Astrocyte (in vitro differentiated cells and primary cell): ENCODE results near the gene SERPINB1. TPM values are rescaled to one million over a fixed set of nuclear protein-coding genes. Genes with fewer than 3 reads are reported as not detected.

ENCODE experiments used
- DNase-seq: peaks from one replicate; pipeline ENCODE4 v3.0.0-alpha.2; 2010; ENCODE audit warnings: low read depth
- FAIRE-seq: peaks from 2 replicates; lab custom pipeline; 2011; peaks lifted over from hg19 to GRCh38; lab: Jason Lieb, UNC
- H2AFZ ChIP-seq: 2 replicates; pipeline ENCODE4 v1.6.0; 2012; ENCODE audit warnings: low read depth, low read length, inconsistent platforms
- H3K27ac ChIP-seq: 2 replicates; pipeline ENCODE4 v1.5.1; 2011; ENCODE audit warnings: low read depth, low read length, inconsistent platforms
- H3K27me3 ChIP-seq: 2 replicates; pipeline ENCODE4 v1.6.0; 2011; ENCODE audit warnings: low read length, inconsistent platforms; ENCODE audit not compliant: insufficient read depth
- H3K36me3 ChIP-seq: 2 replicates; pipeline ENCODE4 v1.5.1; 2011; ENCODE audit warnings: low read length, inconsistent platforms; ENCODE audit not compliant: insufficient read depth
- H3K4me1 ChIP-seq: 2 replicates; pipeline ENCODE4 v1.5.1; 2011; ENCODE audit warnings: low read length, inconsistent platforms; ENCODE audit not compliant: insufficient read depth
- H3K4me2 ChIP-seq: 2 replicates; pipeline ENCODE4 v1.6.0; 2012; ENCODE audit warnings: low read length, inconsistent platforms
- H3K4me3 ChIP-seq: 2 replicates; pipeline ENCODE4 v1.5.1; 2011; ENCODE audit warnings: low read depth, mild to moderate bottlenecking, low read length, inconsistent platforms; ENCODE audit not compliant: insufficient read depth
- H3K79me2 ChIP-seq: 2 replicates; pipeline ENCODE4 v1.6.0; 2012; ENCODE audit warnings: mild to moderate bottlenecking, low read length, inconsistent platforms; ENCODE audit not compliant: insufficient read depth
- H3K9ac ChIP-seq: 2 replicates; pipeline ENCODE4 v1.6.0; 2012; ENCODE audit warnings: mild to moderate bottlenecking, low read length, inconsistent platforms
- H3K9me3 ChIP-seq: 2 replicates; pipeline ENCODE4 v1.5.1; 2012; ENCODE audit warnings: low read depth, mild to moderate bottlenecking, low read length, inconsistent platforms; ENCODE audit not compliant: insufficient read depth
- H4K20me1 ChIP-seq: 2 replicates; pipeline ENCODE4 v1.6.0; 2012; ENCODE audit warnings: low read length, inconsistent platforms; ENCODE audit not compliant: insufficient read depth
- H3K27ac Mint-ChIP-seq: one replicate; pipeline ENCODE4 v1.8.0; 2021; ENCODE audit warnings: mild to moderate bottlenecking, mixed read lengths; ENCODE audit not compliant: unreplicated experiment
- H3K27me3 Mint-ChIP-seq: one replicate; pipeline ENCODE4 v1.8.0; 2021; ENCODE audit warnings: low read depth, mixed read lengths; ENCODE audit not compliant: unreplicated experiment
- H3K36me3 Mint-ChIP-seq: one replicate; pipeline ENCODE4 v1.8.0; 2021; ENCODE audit warnings: low read depth, mixed read lengths; ENCODE audit not compliant: unreplicated experiment
- H3K4me1 Mint-ChIP-seq: one replicate; pipeline ENCODE4 v1.8.0; 2021; ENCODE audit warnings: low read depth, mixed read lengths; ENCODE audit not compliant: unreplicated experiment
- H3K4me3 Mint-ChIP-seq: one replicate; pipeline ENCODE4 v1.8.0; 2021; ENCODE audit warnings: mild to moderate bottlenecking, moderate library complexity, mixed read lengths; ENCODE audit not compliant: unreplicated experiment
- H3K9me3 Mint-ChIP-seq: one replicate; pipeline ENCODE4 v1.8.0; 2021; ENCODE audit warnings: mild to moderate bottlenecking, mixed read lengths; ENCODE audit not compliant: unreplicated experiment
- CTCF ChIP-seq: IDR thresholded peaks from 2 replicates; pipeline ENCODE4 v1.5.1; 2011; ENCODE audit warnings: low read depth, mild to moderate bottlenecking, inconsistent platforms, low read length, moderate library complexity; ENCODE audit not compliant: insufficient read depth
- EZH2 ChIP-seq: IDR thresholded peaks from 2 replicates; pipeline ENCODE4 v1.6.1; 2012; ENCODE audit warnings: mild to moderate bottlenecking, low read length, inconsistent platforms; ENCODE audit not compliant: insufficient read depth
- total RNA-seq: library from RNA; stranded (reverse); gene quantifications from 2 replicates; pipeline ENCODE4 v1.2.1, GENCODE V29; 2021

SERPINB1 gene
- total RNA-seq, 1 donor from 2014 or later = 1.5 TPM

DNA sequence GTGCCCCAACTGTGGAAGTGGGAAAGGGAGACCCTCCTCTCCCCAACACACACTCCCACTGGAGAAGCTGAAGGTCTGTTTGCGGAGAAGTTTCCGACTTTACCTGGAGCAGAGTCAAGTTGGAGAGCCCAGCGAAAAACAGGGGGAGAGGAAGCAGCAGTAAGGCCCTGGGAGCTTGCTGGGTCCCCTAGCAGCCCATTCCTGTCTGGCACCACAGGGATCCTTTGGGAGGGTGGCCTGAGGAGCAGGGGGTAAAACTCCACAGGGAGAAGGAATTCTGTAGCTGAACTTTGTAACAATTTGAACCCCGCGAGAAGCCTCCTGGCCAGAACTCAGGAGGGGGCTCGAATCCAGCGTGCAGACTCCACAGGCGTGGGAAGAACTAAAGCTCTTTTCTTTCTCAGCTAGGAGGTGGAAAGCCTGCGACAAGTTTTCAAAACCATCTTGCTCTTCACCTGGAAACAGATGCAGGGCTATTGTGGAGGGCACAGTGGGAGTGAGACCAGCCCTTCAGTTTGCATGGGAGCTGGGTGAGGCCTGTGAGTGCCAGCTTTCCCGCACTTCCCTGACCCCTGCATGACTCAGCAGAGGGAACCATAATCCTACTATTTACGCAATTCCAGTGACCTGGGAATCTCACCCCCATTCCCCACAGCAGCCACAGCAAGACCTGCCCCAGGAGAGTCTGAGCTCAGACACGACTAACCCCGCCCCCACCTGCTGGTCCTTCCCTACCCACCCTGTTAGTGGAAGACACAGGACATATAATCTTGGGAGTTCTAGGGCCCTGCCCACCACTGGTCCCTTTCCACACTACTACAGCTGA lies 35.6 kb upstream of the SERPINB1 start:
- Histone ChIP-seq H3K27me3 (no peaks in the 10 kb centered on the region), H3K36me3 (no peaks in the 10 kb centered on the region), H3K4me3 (peak overlapping the region; percentile 27), H3K4me2 (peak overlapping the region; percentile 78), H2AFZ (peak overlapping the region; percentile 53), H3K4me1 (peaks cover 30% of the 10 kb centered on the region), H3K9me3 (no peaks in the 10 kb centered on the region), H3K79me2 (no peaks in the 10 kb centered on the region), H3K9ac (peak overlapping the region; percentile 59), H3K27ac (peak overlapping the region; percentile 71), H4K20me1 (no peaks in the 10 kb centered on the region)
- Mint-ChIP-seq H3K4me1 (peaks cover 20% of the 10 kb centered on the region), H3K27me3 (peaks cover 4% of the 10 kb centered on the region), H3K4me3 (peak overlapping the region; percentile 86), H3K36me3 (no peaks in the 10 kb centered on the region), H3K27ac (peak overlapping the region; percentile 94), H3K9me3 (peaks cover 3% of the 10 kb centered on the region)
- TF ChIP-seq EZH2 (no peak), CTCF (no peak)
- FAIRE-seq = no peak
- peak; percentile 33 for DNase-seq

GRCh38 chr6:2876210-2877056 lies 34.8 kb upstream of the SERPINB1 start:
- Histone ChIP-seq H3K9me3 (no peaks in the 10 kb centered on the region), H3K9ac (peak overlapping the region; percentile 59), H3K27ac (peak overlapping the region; percentile 71), H2AFZ (peak overlapping the region; percentile 53), H4K20me1 (no peaks in the 10 kb centered on the region), H3K79me2 (no peaks in the 10 kb centered on the region), H3K27me3 (no peaks in the 10 kb centered on the region), H3K4me2 (peak overlapping the region; percentile 78), H3K4me1 (peaks cover 30% of the 10 kb centered on the region), H3K4me3 (peak overlapping the region; percentile 27), H3K36me3 (no peaks in the 10 kb centered on the region)
- DNase-seq (peak; percentile 89), FAIRE-seq (peak; percentile 32)
- Mint-ChIP-seq H3K27me3 (peaks cover 4% of the 10 kb centered on the region), H3K4me1 (peaks cover 20% of the 10 kb centered on the region), H3K27ac (peak overlapping the region; percentile 94), H3K9me3 (no peaks in the 10 kb centered on the region), H3K36me3 (no peaks in the 10 kb centered on the region), H3K4me3 (peak overlapping the region; percentile 86)
- no peak for TF ChIP-seq CTCF
- no peak for TF ChIP-seq EZH2
